ENCODE results near the gene TTLL11.

DNA sequence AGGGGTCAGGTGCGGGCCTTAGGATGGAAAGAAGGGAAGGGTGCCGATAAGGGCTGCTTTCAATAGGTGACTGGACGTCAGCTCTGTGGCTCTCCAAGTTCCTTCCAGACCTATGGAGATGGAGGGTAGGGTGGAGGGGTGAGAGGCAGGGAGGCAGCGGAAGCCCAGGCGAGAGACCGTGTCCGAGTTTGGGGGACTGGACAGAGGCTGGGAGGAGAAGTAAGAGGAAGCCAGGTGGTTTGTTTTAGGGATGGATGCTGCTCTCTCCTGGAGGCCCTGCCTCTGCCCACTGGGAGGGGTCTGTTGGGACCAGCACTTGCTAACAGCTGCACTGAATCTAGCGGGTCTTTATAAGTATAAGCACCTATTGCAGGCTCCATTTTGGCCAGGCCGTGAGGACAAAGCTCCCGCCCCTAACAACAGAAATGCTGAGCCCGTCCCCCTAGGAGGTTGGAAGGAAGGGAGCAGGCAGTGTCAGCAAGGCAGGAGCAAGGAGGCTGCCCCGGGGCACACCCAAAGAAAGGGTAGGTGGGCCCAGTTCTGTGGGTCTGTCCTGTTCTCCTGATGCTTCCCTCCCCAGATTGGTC is 274.2 kb downstream of the TTLL11 start:
- TF ChIP-seq POLR2A (IDR thresholded peaks at IDR 0.05; ENCODE audit: extremely low read depth, insufficient read length) = no peak
- TF ChIP-seq, protein P1, sequence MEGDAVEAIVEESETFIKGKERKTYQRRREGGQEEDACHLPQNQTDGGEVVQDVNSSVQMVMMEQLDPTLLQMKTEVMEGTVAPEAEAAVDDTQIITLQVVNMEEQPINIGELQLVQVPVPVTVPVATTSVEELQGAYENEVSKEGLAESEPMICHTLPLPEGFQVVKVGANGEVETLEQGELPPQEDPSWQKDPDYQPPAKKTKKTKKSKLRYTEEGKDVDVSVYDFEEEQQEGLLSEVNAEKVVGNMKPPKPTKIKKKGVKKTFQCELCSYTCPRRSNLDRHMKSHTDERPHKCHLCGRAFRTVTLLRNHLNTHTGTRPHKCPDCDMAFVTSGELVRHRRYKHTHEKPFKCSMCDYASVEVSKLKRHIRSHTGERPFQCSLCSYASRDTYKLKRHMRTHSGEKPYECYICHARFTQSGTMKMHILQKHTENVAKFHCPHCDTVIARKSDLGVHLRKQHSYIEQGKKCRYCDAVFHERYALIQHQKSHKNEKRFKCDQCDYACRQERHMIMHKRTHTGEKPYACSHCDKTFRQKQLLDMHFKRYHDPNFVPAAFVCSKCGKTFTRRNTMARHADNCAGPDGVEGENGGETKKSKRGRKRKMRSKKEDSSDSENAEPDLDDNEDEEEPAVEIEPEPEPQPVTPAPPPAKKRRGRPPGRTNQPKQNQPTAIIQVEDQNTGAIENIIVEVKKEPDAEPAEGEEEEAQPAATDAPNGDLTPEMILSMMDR (IDR thresholded peaks at IDR 0.05; ENCODE audit: low read depth, low read length) = no peak
